Mammary epithelial cell (primary cell): ENCODE data around the gene CDC25C.

Source experiments
- CTCF ChIP-seq, 2 donors: IDR thresholded peaks in 1 of 2; conservative IDR thresholded peaks in 1 of 2; 2 replicates each; pipeline ENCODE4 v1.5.1; 2011 to 2012; ENCODE audit warnings: inconsistent platforms in 2 of 2, low read length in 2 of 2, mild to moderate bottlenecking in 2 of 2, control low read depth in 1 of 2, low read depth in 1 of 2; ENCODE audit not compliant: insufficient read depth in 1 of 2; ENCODE audit errors: extremely low read depth in 1 of 2
- EZH2 ChIP-seq: IDR thresholded peaks from 2 replicates; pipeline ENCODE4 v1.6.1; 2012; ENCODE audit warnings: low read length, inconsistent platforms, borderline replicate concordance

GRCh38 chr5:138369706-138370105, 38.1 kb upstream of the CDC25C start:
- TF ChIP-seq CTCF (conservative IDR thresholded peaks at IDR 0.05 in 1 of 2, IDR thresholded peaks at IDR 0.05 in 1 of 2; ENCODE audit: extremely low read depth in 1 of 2, insufficient read depth in 1 of 2, low read depth in 1 of 2, low read length in 2 of 2) (no peak), EZH2 (no peak)
